ENCODE measurements around the gene NOTO.
A peak's percentile ranks its signal among the peaks of the same experiment; 100 is the strongest.

NOTO gene

DNA sequence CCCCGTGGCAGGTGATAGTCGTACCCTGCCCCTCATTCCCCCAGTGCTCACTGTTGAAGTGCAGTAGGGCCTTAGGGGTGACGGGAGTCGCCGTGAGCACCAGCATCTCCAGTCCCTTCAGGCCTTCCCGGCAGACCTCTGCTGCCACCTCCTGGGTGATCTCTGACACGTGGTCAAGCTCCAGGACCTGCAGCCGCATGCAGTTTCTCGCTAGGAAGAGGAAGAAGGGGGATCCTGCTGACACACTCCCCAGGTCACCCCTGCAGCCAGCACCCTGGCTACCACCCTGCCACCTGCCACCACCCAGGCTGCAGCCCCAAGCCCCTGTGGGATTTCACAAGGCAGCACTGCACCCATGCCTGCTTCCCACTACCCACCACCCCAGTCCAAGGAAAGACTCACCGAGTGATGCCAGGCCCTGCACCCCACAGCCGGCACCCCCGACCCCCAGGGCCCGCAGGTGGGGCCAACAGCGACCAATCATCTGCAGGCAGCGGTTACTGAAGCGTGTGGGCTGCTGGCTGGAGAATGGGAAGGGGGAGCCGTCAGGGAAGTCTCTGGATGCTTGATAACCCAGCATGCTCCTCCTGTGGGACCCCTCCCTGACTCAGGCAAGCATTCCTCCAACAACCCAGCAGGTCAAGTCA is 58.1 kb downstream of the NOTO start:
- Histone ChIP-seq H3K4me3 (ENCODE audit: low read length) (no peak overlapping the region), H3K36me3 (replicated peaks; ENCODE audit: low read depth, low read length) (peaks cover 42% of the 10 kb centered on the region), H3K4me2 (ENCODE audit: low read length) (no peak overlapping the region), H3K9me3 (ENCODE audit: insufficient read depth, low read length) (no peaks in the 10 kb centered on the region), H4K20me1 (ENCODE audit: insufficient read depth, low read length) (peaks cover 5% of the 10 kb centered on the region; the same call in 1 of the 2 replicates), H3K27me3 (ENCODE audit: low read depth, low read length) (no peaks in the 10 kb centered on the region), H3K79me2 (ENCODE audit: low read length) (no peaks in the 10 kb centered on the region), H3K27ac (ENCODE audit: low read length) (no peak overlapping the region), H2AFZ (ENCODE audit: low read depth, low read length) (no peak overlapping the region), H3K9ac (ENCODE audit: low read length) (no peak overlapping the region), H3K4me1 (ENCODE audit: low read length) (no peaks in the 10 kb centered on the region)
- no peak for TF ChIP-seq EZH2phosphoT487 (IDR thresholded peaks at IDR 0.05; ENCODE audit: low read depth)
- TF ChIP-seq, protein P1, sequence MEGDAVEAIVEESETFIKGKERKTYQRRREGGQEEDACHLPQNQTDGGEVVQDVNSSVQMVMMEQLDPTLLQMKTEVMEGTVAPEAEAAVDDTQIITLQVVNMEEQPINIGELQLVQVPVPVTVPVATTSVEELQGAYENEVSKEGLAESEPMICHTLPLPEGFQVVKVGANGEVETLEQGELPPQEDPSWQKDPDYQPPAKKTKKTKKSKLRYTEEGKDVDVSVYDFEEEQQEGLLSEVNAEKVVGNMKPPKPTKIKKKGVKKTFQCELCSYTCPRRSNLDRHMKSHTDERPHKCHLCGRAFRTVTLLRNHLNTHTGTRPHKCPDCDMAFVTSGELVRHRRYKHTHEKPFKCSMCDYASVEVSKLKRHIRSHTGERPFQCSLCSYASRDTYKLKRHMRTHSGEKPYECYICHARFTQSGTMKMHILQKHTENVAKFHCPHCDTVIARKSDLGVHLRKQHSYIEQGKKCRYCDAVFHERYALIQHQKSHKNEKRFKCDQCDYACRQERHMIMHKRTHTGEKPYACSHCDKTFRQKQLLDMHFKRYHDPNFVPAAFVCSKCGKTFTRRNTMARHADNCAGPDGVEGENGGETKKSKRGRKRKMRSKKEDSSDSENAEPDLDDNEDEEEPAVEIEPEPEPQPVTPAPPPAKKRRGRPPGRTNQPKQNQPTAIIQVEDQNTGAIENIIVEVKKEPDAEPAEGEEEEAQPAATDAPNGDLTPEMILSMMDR (IDR thresholded peaks at IDR 0.05; ENCODE audit: low read depth, low read length): peak; percentile 23; the same call in 1 of the 2 replicates

Measured in OCI-LY3 (cell line).